ENCODE data around the gene ZSWIM3. TPM values are rescaled to one million over a fixed set of nuclear protein-coding genes. Genes with fewer than 3 reads are reported as not detected.
A peak's percentile ranks its signal among the peaks of the same experiment; 100 is the strongest.

Gene ZSWIM3
- total and polyA plus RNA-seq, 2 donors (not counting 1 experiment from before 2014, with no cell fraction given) = 3.6 to 7.6 TPM

GRCh38 chr20:45832619-45833018 is 24.8 kb upstream of the ZSWIM3 start:
- TF ChIP-seq CTCF (conservative IDR thresholded peaks at IDR 0.05 in 1 of 2, IDR thresholded peaks at IDR 0.05 in 1 of 2; ENCODE audit: low read depth in 1 of 2, low read length in 2 of 2) = no peak
- H3K9me3 ChIP-seq (ENCODE audit: control insufficient read depth, insufficient read depth, low read depth, low read length) = no peaks in the 10 kb centered on the region
- no peak overlapping the region for H2AFZ ChIP-seq (ENCODE audit: low read length)
- peaks cover 21% of the 10 kb centered on the region for H3K4me1 ChIP-seq (ENCODE audit: control insufficient read depth, extremely low read depth, insufficient read depth, low read length)
- H3K36me3 ChIP-seq (ENCODE audit: control insufficient read depth, insufficient read depth, low read length) = no peaks in the 10 kb centered on the region
- peak overlapping the region; percentile 95 for H3K4me2 ChIP-seq (ENCODE audit: extremely low read depth, insufficient read depth, low read length)
- H3K9ac ChIP-seq (ENCODE audit: insufficient read depth, low read length) = no peak overlapping the region
- H3K27me3 ChIP-seq (ENCODE audit: control insufficient read depth, insufficient read depth, low read length) = no peaks in the 10 kb centered on the region
- H3K4me3 ChIP-seq (replicated peaks in 1 of 4; ENCODE audit: control extremely low read depth in 1 of 4, insufficient read depth in 1 of 4, low read depth in 3 of 4, low read length in 4 of 4) = peak overlapping the region in 2 of 4 experiments; percentile 74 to 84
- H3K27ac ChIP-seq (ENCODE audit: insufficient read depth, low read length) = peak overlapping the region; percentile 90
- no peaks in the 10 kb centered on the region for H4K20me1 ChIP-seq (ENCODE audit: control insufficient read depth, extremely low read depth, insufficient read depth, low read length)
- H3K79me2 ChIP-seq (ENCODE audit: control insufficient read depth, insufficient read depth, low read length) = peaks cover 17% of the 10 kb centered on the region
- DNase-seq (ENCODE audit: low read depth in 2 of 2) = no peak

- H3K79me2 ChIP-seq (ENCODE audit: control insufficient read depth, insufficient read depth, low read length) = peaks cover 17% of the 10 kb centered on the region
These were observed 24.2 kb upstream of the ZSWIM3 start, which contains the start of gene SNX21 for GRCh38 chr20:45833030-45833882. Gene SNX21, plus strand, starts transcription at chr20:45833799. Its CDS starts 121 bp downstream, at chr20:45833920.

More at GRCh38 chr20:45833030-45833882, 24.2 kb upstream of the ZSWIM3 start, which contains the start of gene SNX21:
- Histone ChIP-seq H3K27me3 (ENCODE audit: control insufficient read depth, insufficient read depth, low read length) (no peaks in the 10 kb centered on the region), H3K27ac (ENCODE audit: insufficient read depth, low read length) (peak within 1 kb of the TSS; percentile 90), H3K4me3 (replicated peaks in 1 of 4; ENCODE audit: control extremely low read depth in 1 of 4, insufficient read depth in 1 of 4, low read depth in 3 of 4, low read length in 4 of 4) (peak within 1 kb of the TSS; percentile 71 to 90 (median 79)), H4K20me1 (ENCODE audit: control insufficient read depth, extremely low read depth, insufficient read depth, low read length) (no peaks in the 10 kb centered on the region), H3K4me2 (ENCODE audit: extremely low read depth, insufficient read depth, low read length) (peak within 1 kb of the TSS; percentile 95), H3K36me3 (ENCODE audit: control insufficient read depth, insufficient read depth, low read length) (no peaks in the 10 kb centered on the region), H2AFZ (ENCODE audit: low read length) (peak within 1 kb of the TSS; percentile 84), H3K9ac (ENCODE audit: insufficient read depth, low read length) (peak within 1 kb of the TSS; percentile 92), H3K9me3 (ENCODE audit: control insufficient read depth, insufficient read depth, low read depth, low read length) (no peaks in the 10 kb centered on the region), H3K4me1 (ENCODE audit: control insufficient read depth, extremely low read depth, insufficient read depth, low read length) (peaks cover 21% of the 10 kb centered on the region)
- peak; percentile 94 to 96 for DNase-seq (ENCODE audit: low read depth in 2 of 2)
- TF ChIP-seq EZH2 (IDR thresholded peaks at IDR 0.05; ENCODE audit: low read length, missing control alignments) = no peak
- no peak for TF ChIP-seq CTCF (conservative IDR thresholded peaks at IDR 0.05 in 1 of 2, IDR thresholded peaks at IDR 0.05 in 1 of 2; ENCODE audit: low read depth in 1 of 2, low read length in 2 of 2)

All from fibroblast of lung (primary cell).